ENCODE results near the gene KCTD13.
A peak's percentile ranks its signal among the peaks of the same experiment; 100 is the strongest.
"Not testable (repeated sequence)": the region's sequence is repeated elsewhere in the genome, so short reads cannot be mapped to it uniquely, and the experiment has no call there.

Gene KCTD13

DNA sequence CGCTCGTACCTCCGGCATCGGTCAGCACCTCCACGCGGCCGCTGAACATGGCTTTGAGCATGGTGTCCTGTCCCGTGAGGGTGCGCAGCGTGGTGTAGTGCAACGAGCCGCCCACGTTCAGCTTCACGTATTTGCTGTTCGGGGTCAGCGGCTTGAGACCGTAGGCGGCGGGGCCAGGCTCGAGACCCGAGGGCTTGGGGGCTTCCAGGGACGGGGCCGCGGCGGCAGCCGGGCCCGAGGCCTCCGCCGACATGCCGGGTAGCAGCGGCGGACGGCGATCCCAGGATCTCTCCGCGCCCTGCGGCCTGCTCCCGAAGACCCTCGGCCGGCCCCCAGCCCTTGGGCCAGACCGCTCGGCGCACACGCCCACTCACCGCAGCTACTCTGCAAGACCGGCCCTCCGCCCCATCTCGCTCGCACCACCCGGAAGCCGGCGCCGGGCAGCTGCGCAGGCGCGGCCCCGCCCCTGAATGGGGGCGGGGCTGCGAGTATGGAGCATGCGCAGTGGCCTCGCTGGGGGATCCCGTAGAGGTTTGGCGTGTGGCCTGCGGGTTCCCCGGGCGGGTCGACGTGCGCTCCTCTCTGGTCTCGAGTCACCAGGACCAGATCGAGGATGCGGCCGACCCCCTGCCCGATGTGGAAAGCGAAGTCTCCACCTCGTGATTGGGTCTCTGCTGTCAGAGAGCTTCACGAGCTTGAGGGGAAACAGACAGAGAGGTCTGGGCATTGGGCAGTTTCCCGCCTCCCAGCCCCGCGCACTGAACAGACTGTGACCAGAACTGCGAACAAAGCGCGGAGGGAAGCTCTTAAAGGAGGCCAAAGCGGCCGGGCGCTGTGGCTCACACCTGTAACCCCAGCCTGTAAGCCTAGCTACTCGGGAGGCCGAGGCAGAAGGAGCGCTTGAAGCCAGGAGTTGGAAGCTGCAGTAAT, at the start of gene KCTD13:
KCTD13 (minus strand) TSS at position 446 of the 930 bp plus-strand sequence; CDS start at position 253, 193 bp downstream.
- peak; percentile 72 for DNase-seq

GRCh38 chr16:29975134-29975538, 49.1 kb upstream of the KCTD13 start:
- DNase-seq, result no peak

- DNase-seq, result no peak
These were observed 48.5 kb upstream of the KCTD13 start for GRCh38 chr16:29974291-29975133.

DNA sequence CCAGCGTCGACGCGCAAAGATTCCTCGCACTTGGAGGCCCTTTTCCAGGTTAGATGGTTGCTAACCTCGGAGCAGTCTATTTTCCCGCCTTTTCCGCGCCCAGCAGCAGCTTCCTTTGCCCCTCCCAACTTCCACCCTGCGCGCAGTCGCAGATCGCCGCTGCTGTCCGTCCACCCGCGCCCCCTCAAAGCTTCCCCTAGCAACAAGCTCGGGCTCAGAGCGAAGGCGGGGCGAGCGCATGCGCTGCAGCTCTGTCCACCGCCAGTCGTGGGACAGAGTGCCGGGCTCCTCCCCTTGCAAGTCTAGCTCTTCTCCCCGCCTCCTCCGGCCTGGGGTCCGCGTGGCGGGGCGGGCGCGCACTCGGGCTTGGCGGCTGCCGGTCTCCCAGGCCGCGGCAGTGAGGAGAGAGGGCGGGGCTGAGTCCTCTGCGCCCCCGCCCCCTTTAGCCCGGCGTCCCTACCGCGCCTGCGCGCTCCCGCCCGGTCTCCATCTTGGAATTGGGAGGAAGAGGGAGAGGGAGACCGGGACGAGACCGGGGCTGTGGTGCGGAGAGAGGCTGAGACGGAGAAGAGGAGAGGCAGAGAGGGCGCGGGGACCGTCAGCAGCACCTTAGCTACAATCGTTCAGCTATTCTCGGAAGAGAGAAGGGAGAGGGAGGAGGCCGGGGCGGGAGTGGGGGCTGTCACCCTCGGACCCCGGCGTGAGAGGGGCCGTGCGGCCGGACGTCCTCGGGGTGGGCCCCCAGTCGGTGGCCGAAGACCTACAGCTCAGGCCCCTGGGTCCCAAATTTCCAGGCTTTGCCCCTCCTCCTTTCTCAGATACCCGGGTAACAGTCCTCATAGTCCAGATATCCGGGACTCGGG, 47.6 kb upstream of the KCTD13 start, which contains the start of gene TAOK2:
TAOK2 (plus strand) TSS at position 485 of the 863 bp plus-strand sequence. CDS start 3,905 bp downstream, outside the sequence.
- peak; percentile 100 for DNase-seq

DNA sequence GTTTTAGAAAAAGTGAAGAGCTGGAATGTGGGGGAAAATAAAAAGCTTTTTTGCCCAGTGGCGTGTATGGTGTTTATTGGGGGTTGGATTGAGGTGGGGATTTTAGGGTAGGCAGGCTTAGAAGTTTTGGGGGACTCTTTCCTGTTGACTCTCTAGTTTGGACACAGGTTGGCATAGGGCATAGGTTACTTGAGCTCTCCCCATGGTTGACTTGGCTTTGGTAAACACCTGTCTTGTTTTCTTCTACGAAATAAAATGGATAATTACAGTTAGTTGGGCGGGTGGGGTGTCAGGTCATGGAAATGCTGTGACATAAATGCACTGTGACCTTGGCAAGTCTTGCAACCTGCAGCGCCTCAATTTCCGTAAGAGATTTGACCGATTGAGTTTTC, 47.0 kb upstream of the KCTD13 start:
- DNase-seq, result no peak

- no peak for DNase-seq
These were observed 46.5 kb upstream of the KCTD13 start for GRCh38 chr16:29972500-29972899.

DNA sequence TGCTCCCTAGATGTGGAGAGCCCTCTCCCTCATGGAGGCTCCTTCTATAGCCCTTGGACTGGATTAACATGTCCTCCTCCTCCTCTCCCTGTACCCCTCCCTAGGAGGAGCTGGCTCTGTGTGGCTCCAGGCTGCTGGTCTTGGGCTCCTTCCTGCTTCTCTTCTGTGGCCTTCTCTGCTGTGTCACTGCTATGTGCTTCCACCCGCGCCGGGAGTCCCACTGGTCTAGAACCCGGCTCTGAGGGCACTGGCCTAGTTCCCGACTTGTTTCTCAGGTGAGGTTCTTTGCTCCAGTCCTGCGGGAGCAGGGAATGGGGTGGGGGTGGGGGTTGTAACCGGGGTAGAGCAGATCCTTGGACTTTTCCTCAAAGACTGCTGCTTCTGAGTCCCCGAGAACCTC, 45.3 kb upstream of the KCTD13 start:
- DNase-seq, result no peak

DNA sequence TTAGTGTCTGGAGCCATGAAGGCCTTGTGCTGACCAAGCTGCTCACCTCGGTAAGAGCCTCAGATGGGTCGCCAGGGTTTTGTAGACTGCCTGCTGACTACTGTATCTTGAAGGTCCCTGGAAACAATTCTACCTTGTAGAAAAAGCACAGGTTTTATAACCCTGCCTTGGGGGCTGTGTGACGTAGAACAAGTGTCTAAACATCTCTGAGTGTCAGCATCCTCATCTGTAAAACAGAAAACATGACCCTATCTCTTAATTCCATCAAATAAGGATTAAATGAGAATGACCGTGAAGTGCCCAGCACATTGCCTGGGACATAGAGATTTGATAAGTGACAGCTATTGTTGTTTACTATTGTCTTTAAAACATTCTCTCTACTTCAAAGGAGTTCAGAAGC, 42.2 kb upstream of the KCTD13 start:
- no peak for DNase-seq

GRCh38 chr16:29963021-29963743, 37.2 kb upstream of the KCTD13 start:
- DNase-seq, result no peak

DNA sequence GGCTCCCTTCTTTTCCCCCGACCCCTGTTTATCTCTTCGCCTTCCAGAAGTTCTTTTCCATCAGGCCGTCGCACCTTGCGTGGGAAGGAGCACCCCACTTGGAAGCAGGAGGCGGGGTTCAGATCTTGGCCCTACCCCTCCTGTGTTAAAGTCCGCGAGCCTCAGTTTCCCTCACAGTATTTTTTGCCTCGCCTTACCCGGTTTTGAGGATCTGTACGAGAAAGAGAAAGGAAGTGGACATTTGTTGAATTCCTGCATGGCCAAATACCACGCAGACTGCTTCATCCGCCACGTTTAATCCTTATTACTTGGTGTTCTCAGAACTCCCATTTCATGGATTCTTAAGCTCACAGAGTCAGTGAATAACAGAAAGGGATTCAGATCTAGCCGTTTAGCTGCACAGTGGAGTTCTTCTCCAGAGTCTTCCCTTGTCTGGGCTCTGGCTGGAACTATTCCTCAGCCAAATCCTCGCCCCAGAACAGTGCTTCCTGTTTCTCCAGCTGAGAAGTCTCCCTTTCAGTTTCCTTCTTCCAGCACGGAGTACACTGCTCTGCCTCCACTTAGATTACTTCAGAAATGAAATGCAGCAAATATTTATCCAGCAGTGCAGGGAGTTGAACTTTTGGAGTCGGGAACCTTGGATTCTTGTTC, 36.4 kb upstream of the KCTD13 start:
- DNase-seq, result no peak

DNA sequence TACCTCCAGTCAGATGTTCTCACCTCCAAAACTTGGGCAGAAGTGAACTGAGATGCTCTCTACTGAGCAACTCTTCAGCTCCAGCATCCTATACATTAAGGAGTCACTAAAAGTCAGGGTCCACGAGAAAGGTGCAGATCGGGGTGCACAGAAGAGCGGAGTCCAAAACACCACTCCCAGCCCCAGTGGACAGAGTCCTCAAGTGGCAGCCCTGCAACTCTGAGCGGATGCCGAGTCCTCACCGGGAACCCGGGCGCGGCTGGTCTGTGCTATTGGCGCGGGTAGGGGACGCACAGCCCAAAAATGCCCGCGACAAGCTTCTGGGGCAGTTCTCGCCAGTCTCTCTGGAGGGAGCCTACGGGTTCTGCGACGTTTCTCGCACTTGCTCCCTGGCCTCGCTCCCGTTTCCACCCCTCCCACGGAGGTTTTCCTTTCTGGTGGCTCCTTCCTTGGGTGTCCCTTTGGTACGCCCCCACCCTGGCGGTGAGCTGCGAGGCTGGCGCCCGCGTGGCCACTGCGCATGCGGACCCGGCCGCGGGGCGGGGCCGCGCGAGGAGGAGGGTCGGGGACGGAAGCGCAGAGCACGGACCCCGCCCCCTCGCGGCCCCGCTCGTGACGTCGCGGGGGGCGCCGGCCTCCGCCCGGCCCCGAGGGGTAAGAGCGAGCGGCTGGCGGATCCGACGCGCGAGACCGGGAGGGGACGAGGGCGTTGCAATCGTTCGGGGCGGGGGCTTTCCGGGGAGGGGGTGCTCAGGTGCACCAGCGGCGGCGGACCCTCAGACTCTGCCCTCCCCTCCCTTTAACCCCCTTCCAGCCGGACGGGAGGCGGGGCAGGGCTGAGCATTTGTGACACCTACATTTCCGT, 35.7 kb upstream of the KCTD13 start, which contains the start of gene TMEM219:
TMEM219 (plus strand) TSS at position 601 of the 865 bp plus-strand sequence. CDS start 1,065 bp downstream, outside the sequence.
- DNase-seq, result peak; percentile 92

- DNase-seq, result no peak
These were observed 35.1 kb upstream of the KCTD13 start for GRCh38 chr16:29961127-29961478.

DNA sequence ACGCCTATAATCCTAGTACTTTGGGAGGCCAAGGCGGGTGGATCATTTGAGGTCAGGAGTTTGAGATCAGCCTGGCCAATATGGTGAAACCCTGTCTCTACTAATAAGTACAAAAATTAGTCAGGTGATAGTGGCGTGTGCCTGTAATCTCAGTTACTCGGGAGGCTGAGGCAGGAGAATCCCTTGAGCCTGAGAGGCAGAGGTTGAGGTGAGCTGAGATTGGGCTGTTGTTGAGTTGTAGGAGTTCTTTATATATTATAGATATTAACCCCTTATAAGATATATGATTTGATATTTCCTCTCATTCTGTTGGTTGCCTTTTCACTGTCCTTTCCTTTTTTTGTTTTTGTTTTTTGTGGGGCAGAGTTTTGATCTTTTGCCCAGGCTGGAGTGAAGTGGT, 33.8 kb upstream of the KCTD13 start:
- DNase-seq, result not testable (repeated sequence)

DNA sequence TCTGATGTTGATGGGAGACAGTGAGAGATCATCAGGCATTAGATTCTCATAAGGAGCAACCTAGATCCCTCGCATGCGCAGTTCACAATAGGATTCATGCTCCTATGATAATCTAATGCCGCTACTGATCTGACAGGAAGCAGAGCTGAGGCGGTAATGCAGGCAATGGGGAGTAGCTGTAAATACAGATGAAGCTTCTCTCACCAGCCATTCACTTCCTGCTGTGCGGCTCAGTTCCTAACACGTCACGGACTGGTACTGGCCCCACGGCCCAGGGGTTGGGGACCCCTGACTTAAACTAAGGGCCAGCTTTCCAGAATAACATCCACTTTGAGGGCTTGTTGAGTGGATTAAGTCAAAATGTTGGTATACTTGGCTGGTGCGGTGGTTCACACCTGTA, 33.3 kb upstream of the KCTD13 start:
- DNase-seq, result no peak

- no peak for DNase-seq
These were observed 32.7 kb upstream of the KCTD13 start for GRCh38 chr16:29958756-29959155.

DNA sequence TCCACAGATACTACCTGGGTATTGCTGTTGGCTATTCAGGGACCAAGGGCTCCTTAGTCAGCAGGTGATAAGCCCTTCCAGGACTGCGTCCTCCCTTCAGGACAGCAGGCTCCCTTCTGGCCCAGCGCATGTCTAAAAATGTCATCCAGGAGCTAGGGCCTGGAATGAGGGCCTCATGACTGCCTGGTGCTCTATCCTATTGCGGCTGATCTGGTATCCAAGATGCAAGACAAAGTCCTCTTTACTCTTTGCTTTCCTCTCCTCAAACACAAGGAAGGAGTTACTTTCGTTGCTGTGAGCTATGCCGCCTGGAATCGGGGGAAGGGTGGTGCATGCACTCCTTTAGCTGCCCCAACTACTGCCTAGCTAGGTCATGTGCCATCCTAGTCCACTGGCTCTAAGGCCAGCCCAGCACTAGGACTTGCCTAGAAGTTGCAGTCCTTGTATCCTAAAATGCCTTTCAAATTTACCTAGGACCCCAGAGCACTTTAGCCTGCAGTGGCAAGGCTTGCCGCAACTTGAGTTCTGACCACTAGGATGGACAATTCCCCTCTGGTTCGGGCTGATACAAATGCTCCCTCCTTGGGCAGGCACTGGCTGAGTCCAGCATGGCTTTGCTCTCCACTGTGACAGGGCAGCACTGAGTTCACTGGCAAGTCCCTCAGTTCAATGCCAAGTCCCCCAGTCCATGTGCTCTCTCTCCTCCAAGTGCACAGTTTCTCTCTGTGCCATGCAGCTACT, 25.8 kb upstream of the KCTD13 start:
- DNase-seq, result no peak

- DNase-seq, result no peak
These were observed 24.9 kb upstream of the KCTD13 start for GRCh38 chr16:29950806-29951461.

- no peak for DNase-seq
These were observed 21.9 kb upstream of the KCTD13 start for GRCh38 chr16:29947897-29948296.
